Stimulated activated CD4-positive, alpha-beta T cell treated with anti-CD3 and anti-CD28 coated beads, TNF-alpha, amount 100 ng/mL, for 4 hours (primary cell): ENCODE results near the gene GPR148.

Source experiments
- DNase-seq, 3 experiments: peaks; one replicate each; pipeline ENCODE4 v3.0.0-alpha.2; 2020; ENCODE audit warnings: low read depth in 3 of 3

GPR148 gene

DNA sequence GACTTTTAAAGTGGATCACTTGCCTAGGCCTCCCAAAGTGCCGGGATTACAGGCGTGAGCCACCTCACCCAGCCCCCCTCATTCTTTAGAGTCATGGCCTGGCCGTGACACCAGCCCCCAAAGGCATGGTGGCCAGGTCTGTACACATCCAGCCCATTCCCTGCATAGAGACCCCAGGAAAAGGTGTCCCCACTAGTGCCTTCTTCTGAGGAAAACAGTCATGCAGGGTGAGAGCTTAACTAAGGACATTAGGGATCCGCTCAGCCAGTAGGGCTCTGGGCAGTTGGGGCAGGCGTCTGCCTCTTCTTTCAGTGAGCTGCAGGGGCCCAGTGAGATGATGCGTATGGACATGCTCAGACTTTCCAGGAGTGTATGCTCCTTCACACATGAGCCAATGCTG is 20.8 kb downstream of the GPR148 start:
- no peak for DNase-seq

DNA sequence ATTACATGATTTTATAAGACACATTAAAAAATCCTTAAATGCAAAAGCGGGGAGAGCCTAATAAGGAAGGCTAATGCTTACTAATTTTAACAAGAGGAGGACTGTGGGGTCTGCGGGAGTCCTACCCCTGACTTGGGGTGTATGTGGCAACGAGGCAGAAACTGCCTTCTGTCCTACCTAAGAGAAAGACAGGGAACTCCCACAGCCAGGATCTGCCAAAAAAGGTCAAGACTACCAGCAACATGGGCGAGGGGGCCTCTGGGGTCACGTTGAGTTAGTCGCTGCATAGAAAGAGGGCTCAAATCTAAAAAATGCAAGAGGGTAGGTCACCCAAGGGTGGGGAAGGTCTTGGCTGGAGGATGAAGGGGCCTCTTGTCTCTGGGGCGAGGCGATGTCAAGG is 25.9 kb downstream of the GPR148 start:
- no peak for DNase-seq

DNA sequence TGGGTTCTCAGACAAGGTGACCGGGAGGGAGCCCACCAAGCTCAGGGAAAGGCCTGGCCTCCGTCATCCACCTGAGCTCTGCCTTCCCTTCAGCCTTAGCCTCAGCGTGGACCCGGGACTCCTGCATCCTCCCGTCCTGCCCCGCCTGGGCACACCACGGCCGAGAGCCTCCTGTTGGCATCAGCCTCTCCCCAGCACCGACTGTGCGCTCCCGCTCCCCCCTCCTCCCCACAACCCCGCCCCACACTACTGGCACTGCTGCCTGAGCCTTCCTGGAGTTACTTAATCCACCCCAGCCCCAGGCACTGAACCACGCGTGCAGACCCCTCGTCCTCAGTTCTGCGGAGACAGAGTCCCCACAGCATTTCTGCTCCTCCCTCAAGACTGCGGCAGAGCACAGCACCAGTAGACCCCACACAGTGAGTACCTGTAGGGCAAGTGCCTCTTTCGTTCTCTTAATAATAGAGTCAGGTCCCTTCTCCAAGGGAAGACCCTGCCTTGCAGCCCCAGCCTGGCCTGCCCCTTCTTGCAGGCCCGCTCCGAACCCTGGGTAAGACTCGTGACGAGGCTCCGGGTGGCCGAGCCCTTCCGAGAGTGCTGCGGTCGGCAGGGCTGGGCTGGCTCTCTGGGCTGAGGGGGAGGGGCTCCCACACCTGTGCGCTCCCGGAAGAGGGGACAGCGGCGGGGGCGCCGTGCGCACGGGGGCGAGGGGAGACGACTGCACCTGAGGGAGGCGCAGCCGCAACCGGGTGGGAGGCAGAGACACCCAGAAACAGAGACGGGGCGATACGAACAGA is 26.6 kb downstream of the GPR148 start, which contains the start of gene AMER3:
AMER3 (plus strand) TSS at position 285 of the 797 bp plus-strand sequence. CDS start 6,533 bp downstream, outside the sequence.
- no peak for DNase-seq

DNA sequence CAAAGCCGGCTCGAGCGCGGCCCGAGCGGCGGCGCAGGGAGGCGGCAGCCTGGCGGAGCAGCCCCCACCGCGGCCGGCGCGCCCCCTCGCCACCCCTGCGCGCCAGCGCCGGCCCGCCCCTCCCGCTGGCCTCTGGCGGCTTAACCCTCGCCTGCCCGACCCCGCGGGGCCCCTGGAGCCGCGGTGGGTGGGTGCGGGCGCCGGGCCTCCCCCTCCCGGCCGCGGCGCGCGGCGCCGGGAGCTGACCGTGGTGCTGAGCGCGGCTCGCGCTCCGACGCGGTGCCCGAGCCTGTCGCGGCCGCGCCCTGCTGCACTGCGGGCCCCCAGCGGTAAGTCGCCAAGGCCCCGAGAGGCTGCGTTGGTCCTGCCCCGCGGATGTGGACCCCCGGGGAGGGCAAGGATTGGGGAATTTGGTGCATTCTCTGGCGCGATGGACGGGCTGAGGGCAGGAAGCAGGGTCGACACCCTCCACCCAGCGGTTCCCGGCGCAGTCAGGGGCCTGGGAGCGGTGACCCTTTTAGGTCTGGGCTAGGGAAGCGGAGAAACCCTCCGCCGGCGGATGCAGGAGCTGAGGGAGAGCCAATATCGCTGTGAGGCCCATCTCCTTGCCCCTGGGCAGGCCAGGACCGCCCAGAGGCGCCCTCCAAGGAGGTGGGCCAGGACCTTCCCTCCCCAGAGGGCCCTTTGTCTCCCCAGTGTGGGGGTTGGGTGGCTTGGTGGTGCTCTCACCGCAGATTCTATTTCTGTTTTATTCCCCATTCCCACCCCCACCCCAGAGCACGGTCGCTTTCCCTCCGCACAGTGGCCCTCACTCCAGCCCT is 27.4 kb downstream of the GPR148 start:
- DNase-seq: no peak

DNA sequence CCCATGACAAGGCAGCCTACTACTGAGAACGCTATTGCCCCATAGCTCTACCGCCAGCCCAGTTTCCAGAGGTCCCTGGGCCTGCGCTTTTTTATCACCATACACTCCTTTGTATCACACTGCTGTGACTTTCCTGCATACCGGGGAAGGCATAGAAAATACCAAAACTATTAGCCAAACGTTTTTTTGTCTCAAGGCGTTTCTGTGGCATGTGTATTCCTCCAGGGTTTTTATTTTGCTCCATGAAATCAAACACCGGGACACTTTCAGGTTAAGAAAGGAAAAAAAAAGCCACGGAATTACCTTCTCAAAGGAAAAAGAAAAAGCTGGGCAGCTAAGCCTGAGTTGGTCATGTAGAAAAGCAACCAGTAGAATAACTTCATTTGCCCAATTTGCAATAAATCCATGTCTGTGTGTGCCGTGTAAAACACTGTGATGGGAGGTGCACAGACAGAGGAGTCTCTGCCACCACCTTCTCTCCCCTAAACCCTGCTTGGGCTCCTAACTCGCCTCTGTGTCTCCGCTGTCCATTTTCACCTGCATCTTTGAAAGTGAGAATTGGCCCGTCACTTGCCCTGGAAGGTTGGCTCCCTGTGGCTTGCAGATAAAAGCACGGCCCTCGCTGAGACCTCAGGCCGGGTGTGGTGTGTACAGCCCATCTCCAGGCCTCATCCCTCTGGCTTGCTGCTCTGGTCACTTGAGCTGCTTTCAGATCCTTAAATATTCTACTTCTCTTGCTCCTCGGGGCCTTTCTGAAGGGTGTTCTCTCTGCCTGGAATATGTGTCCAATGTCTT is 28.2 kb downstream of the GPR148 start:
- no peak for DNase-seq

DNA sequence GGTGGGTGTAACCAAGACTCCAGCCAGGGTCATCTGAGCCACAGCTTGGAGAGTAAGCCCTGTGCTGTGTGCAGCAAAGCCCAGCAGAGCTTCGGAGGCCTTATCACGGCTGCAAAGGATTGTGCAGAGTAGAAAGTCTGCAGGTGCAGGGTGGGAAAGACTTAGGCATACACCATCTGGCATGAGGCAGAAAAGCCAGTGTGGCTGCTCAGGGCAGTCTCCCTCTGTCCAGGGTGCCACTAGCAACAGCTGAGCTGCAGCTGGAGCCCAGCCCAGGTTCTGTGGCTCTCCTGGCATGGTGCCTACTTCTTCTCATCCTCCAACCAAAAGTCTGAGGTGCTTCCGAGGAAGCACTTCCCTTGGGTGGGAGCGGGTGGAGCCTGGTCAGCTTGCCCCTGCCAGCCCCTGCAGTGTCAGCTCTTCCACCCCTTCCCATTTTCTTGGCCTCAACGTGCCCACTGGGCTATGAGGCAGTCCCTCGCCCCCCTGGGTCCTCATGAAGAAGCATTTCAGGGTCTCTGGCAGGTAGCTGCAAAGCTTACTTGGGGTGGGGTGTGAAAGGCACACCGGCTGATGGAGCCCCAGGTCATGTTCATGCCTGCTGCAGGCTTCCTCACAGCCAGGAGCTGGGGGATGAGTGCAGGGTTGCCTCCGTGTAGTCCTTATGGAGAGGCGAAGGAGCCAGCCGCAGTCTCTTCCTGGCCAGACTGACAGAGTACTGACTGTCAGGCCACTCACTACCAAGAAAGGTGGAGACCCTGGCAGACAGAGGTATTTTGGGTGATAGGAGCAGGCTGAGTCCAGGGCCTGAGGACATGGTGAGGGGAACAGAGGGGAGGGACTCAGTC is 31.3 kb downstream of the GPR148 start:
- no peak for DNase-seq

DNA sequence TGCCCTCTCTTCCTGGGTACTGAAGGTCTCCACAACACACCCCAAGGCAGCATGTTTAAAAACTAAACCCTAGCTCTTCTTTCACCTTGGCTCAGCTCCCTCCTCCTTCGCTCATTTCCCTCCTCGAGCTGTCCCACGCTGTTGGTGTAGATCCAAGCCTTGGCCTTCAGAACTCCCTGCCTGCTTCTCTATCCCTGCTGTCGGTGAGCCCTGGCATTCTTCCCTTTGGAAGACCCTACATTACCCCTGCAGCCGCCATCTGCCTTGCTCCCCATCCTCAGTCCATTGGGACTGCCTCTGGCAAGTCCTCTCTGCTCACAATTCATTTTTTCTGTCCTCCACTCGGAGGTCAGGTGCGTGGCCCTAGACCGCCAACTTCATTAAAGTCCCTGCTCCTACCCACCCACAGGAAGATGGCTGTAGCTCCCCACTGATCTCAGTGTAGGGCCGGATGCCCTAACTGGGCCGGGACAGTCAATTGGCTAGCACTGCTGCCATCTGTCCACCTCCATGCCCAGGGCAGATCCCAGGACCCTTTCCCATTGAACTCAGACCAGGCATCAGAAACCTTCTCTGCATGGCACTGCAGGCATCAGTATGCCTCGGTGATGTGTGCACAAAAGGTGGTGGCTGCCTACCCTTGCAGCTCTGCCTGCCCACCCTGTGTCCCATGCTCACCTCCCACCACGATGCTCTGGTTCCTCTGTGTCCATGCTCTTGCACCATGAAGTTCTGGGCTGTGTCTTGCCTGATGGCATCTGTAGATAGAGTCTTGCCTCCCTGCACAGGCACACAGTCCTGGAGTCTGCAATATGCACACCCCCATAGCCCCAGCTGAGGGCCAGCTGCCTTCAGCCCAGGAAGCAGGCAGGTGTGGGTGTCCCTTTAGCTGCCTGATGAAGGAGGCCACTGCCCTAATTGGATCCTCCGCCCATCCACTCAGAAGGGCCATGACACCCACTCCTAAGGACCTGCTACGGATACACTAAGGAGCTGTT is 32.2 kb downstream of the GPR148 start:
- no peak for DNase-seq

DNA sequence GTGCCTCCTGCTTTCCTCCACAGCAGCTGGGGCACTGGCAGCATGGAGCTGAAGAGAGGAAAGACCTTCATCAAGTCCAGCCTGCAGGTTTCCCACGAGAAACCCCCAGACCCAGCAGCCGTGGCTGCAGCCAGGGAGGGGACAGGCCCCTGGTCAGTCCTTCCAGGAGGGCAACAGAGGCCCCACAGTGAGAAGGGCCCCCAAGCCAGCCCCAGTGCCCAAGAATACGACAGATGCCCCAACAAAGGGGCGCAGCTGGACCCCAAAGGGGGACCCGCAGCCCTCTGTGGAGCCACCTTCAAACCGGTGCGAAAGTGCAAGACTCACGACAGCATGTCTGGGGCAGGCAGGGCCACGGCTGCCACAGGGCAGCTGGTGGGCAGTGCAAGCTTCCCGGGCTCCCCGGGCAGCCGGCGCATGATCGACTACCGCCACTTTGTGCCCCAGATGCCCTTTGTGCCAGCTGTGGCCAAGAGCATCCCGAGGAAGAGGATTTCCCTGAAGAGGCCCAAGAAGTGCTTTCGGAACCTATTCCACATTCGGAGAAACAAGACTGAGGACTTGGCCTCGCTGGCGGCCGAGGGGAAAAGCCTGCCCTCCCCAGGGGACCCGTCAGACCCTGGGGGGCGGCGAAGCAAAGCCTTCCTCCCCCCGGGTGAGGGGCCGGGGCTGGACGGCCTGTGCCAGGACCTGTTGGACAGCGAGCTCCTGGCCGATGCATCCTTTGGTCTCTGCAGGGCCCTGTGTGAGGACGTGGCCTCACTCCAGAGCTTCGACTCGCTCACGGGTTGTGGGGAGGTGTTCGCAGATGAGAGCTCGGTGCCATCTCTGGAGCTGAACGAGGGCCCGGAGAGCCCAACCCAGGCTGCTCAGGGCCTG is 33.4 kb downstream of the GPR148 start:
- no peak for DNase-seq

DNA sequence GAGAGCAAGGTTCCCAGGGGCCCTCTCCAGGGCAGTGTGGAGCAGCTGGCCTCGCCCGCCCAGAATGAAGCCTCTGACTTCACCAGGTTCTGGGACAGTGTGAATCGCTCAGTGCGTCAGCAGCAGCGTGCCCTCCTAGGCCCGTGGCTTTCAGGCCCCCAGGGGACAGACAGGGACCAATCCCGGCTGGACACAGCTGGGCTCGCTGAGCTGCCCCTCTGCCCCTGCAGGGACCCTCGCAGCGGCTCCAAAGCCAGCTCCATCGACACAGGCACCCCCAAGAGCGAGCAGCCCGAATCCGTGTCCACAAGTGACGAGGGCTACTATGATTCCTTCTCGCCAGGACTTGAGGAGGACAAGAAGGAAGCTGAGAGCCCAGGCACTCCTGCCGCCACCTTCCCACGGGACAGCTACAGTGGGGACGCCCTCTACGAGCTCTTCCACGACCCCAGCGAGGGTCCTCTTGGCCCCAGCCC is 34.1 kb downstream of the GPR148 start:
- DNase-seq: no peak

DNA sequence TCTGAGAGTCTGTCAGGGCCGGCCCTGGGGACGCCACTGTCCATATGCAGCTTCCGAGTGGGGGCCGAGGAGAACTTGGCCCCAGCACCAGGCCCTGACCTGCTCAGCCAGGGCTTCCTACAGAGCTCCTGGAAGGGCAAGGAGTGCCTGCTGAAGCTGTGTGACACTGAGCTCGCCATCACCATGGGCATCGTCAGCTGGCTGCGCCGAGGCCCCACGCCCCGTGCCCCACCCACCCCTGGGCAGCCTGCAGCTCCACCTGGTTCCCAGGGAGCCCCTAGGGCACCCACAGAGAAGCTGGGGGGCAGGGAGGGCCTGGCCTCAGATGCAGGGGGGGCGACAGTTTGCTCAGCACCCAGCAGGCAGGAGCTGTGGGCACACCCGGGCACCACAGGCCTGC is 34.5 kb downstream of the GPR148 start:
- DNase-seq: no peak

DNA sequence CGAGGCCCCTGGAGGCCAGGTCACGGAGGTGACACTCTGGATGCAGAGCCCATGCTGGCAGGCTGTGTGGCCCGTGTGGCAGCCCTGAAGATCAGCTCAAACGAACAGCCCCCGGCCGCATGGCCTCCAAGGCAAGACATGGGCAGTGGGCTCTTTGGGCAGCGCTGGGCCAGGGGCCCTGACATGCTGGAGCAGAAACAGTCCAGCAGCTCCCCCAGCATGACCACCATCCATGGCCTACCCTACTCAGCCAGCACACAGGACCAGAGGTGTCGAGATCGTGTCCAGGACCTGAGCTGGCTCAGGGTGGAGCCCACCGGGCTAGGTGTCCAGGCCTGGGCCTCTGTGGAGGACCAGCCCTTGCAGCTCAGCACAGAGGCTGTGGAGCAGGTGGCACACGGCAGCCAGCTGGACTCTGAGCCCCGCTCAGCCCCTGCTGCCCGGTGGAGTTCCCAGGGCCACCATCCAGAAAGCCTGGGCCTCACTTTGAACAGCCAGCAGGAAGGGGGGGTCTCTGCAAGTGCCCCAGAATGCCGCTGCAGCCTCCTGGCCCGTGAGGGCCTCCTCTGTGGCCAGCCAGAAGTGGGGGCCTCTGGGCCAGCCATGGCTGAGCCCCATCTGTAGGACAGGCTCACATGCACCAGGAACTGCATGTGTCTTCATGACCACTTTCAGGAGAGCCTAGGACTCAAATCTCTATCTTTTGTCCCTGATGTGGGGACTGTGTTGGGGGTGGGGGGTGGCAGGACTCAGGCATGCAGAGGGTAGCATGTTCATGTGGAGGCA is 35.4 kb downstream of the GPR148 start:
- no peak for DNase-seq

DNA sequence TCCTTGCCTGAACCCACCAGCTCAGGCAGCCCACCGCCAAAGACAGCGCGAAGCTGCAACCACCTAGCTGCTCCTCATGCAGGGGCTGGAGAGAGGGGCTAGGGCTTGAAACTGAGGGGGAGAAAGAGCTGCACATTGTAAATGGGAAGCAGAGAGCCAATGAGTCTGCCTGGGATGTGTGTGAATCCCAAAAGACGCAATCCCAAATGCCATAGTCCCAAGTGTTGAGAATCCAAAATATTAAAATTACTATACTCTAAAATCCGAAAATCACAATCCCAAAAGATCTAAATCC is 35.9 kb downstream of the GPR148 start:
- no peak for DNase-seq

DNA sequence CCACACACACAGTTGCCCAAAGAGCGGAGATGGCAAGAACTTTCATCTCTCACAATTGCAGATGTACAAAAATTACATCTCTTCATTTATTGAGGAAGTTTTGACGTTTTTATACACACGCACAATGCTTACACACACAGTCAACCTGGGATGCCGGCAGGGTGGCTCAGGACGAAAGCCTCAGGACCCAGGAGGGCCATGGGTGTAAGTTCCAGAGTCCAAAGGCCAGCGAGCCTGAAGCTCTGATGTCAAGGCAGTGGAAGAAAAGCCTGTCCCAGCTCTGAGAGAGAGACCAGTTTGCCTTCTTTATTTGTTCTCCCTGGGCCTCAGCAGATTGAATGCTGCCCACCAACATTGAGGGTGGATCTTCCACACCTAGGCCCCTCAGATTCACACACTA is 36.6 kb downstream of the GPR148 start:
- no peak for DNase-seq

DNA sequence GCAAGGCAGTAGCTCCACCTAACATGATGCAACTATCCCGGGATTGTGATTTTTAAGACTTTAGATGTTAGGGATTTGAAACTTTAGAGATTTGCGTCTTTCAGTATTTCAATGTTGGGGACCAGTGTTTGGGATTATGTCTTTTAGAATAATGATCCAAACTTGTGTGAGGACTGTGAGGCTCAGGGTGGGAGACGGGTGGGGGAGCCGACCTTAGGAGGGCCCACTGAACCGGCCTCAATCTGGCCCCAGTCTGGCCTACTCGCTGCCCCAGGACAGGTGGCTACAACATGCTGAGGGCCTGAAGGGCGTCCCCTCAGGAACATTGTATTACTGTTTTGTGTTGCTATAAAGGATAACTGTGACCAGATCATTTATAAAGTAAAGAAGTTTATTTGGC is 37.2 kb downstream of the GPR148 start:
- DNase-seq: no peak

DNA sequence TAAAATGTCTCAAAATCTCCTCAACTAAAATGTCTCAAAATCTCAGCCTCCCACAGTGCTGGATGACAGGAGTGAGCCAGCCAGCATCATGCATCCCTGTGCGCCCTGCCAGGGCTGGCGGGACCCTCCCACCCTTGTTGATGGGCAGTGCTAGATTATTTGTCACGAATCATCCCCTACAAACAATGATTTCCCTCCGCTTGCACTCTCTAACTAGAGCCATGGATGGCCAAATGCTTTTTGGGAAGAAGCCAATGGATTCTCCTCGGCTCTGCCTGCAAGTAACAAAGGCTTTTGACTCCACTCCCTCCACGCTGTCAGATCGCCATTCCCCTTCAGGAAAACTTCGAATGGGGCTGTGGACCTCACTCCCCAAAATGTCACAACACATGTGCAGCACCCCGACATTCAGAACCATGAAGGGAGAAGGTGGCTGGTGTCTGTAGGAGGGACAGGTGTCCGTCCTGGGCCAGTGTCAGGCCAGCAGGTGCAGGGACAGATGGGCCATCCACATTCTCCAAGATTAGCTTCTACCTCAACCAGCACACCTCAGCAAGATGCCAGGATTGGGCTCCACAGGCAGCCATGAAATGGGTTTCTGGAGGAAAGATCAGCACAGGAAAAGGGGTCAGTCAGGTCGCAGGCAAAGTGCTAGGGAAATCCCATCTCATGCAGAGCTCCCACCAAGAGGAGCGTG is 38.0 kb downstream of the GPR148 start:
- no peak for DNase-seq

DNA sequence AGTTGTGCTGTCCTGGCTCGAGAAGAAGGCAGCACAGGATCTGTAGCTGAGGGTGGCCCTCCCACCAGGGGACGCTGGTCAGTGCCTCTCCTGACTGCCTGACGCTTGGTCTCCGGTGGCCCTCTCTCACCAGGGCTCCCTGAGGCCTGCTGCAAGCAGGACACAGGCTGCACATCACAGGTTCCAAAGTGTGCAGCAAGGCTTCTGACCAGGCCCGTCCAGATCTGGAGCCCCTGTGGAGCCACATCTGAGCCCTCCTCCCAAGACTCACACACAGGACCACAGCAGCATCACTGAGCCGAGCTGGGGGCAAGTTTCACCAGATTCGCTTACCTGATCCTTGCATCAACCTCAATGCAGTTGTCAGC is 38.5 kb downstream of the GPR148 start:
- no peak for DNase-seq

DNA sequence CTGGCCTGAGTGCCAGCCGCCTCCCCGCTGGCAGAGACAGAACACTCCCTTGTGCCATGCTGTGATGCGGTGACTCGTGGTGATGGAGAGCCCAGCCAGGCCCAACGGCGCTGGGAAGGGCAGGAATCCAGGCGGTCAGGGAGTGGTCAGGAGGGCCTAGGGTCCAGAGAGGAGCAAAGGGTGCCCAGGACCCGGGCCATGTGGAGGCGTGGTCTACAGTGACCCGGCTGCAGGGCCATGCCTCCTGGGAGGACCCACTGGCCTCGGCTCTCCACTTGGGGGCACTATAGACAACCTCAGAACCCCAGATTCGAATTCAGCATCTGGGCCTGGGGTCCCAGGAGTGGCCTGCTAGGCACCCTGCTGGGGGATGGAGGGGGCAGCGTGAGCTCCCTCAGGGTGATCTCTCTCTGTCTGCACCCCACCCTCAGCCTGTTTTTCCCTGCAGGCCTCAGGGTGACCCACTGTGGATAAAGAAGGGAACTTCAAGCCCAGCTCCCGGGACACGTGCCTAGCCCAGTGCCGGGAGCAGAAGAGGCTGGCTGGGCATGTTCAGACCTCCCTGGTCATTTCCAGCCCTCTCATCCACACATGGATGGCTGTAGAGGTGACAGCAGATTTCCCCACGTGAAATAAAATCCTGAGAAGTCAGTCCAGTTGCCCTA is 39.5 kb downstream of the GPR148 start:
- DNase-seq: no peak
